ENCODE measurements around the gene TMEM252.

TMEM252 gene

GRCh38 chr9:68577774-68578591 lies 37.3 kb upstream of the TMEM252 start (continued):
- no peak for TF ChIP-seq POU6F1 (CRISPR knock-in tag; IDR thresholded peaks at IDR 0.05; ENCODE audit: borderline replicate concordance, low read depth)
- TF ChIP-seq ZNF70 (CRISPR knock-in tag; IDR thresholded peaks at IDR 0.05), result no peak
- TF ChIP-seq, protein P1, sequence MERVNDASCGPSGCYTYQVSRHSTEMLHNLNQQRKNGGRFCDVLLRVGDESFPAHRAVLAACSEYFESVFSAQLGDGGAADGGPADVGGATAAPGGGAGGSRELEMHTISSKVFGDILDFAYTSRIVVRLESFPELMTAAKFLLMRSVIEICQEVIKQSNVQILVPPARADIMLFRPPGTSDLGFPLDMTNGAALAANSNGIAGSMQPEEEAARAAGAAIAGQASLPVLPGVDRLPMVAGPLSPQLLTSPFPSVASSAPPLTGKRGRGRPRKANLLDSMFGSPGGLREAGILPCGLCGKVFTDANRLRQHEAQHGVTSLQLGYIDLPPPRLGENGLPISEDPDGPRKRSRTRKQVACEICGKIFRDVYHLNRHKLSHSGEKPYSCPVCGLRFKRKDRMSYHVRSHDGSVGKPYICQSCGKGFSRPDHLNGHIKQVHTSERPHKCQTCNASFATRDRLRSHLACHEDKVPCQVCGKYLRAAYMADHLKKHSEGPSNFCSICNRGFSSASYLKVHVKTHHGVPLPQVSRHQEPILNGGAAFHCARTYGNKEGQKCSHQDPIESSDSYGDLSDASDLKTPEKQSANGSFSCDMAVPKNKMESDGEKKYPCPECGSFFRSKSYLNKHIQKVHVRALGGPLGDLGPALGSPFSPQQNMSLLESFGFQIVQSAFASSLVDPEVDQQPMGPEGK (CRISPR knock-in tag; IDR thresholded peaks at IDR 0.05; ENCODE audit: borderline replicate concordance), result no peak
- no peak for TF ChIP-seq ZFP3 (CRISPR knock-in tag; IDR thresholded peaks at IDR 0.05)
- TF ChIP-seq ZC3H10 (CRISPR knock-in tag; IDR thresholded peaks at IDR 0.05), result no peak
- no peak for TF ChIP-seq CSDC2 (CRISPR knock-in tag; IDR thresholded peaks at IDR 0.05)
- no peak for TF ChIP-seq BACH2 (CRISPR knock-in tag; IDR thresholded peaks at IDR 0.05; ENCODE audit: borderline replicate concordance)
- no peak for TF ChIP-seq ZFP30 (CRISPR knock-in tag; IDR thresholded peaks at IDR 0.05)
- no peak for TF ChIP-seq CREB5 (CRISPR knock-in tag; IDR thresholded peaks at IDR 0.05; ENCODE audit: low read depth)

- TF ChIP-seq, protein P1 (CRISPR knock-in tag; IDR thresholded peaks at IDR 0.05; ENCODE audit: borderline replicate concordance), result no peak
- TF ChIP-seq ZFP3 (CRISPR knock-in tag; IDR thresholded peaks at IDR 0.05) (no peak), PPARA (CRISPR knock-in tag; IDR thresholded peaks at IDR 0.05; ENCODE audit: borderline replicate concordance) (no peak)
- no peak for ATAC-seq
These were observed 35.1 kb upstream of the TMEM252 start for GRCh38 chr9:68575817-68576216.

DNA sequence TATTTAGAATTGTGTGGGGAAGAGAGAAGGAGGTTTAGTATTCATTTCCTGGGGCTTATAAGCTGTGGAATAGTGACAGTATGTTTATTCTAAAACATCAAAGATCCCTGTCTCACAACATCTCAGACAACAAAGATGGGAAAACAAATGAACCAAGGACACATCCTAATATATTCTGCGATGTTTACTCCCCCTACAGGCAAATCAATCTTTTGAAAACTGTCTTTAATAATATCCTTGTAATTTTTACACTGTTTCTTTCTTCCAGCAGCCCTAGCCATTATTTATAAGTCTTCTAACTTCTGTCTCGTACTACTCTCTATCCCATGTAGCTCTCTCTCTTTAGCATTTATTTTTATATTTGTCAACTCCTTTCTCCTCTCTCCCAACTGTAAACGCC lies 33.5 kb upstream of the TMEM252 start:
- no peak for ATAC-seq
- TF ChIP-seq, protein P2, sequence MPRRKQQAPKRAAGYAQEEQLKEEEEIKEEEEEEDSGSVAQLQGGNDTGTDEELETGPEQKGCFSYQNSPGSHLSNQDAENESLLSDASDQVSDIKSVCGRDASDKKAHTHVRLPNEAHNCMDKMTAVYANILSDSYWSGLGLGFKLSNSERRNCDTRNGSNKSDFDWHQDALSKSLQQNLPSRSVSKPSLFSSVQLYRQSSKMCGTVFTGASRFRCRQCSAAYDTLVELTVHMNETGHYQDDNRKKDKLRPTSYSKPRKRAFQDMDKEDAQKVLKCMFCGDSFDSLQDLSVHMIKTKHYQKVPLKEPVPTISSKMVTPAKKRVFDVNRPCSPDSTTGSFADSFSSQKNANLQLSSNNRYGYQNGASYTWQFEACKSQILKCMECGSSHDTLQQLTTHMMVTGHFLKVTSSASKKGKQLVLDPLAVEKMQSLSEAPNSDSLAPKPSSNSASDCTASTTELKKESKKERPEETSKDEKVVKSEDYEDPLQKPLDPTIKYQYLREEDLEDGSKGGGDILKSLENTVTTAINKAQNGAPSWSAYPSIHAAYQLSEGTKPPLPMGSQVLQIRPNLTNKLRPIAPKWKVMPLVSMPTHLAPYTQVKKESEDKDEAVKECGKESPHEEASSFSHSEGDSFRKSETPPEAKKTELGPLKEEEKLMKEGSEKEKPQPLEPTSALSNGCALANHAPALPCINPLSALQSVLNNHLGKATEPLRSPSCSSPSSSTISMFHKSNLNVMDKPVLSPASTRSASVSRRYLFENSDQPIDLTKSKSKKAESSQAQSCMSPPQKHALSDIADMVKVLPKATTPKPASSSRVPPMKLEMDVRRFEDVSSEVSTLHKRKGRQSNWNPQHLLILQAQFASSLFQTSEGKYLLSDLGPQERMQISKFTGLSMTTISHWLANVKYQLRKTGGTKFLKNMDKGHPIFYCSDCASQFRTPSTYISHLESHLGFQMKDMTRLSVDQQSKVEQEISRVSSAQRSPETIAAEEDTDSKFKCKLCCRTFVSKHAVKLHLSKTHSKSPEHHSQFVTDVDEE (CRISPR knock-in tag; IDR thresholded peaks at IDR 0.05), result no peak
- TF ChIP-seq, protein P3, sequence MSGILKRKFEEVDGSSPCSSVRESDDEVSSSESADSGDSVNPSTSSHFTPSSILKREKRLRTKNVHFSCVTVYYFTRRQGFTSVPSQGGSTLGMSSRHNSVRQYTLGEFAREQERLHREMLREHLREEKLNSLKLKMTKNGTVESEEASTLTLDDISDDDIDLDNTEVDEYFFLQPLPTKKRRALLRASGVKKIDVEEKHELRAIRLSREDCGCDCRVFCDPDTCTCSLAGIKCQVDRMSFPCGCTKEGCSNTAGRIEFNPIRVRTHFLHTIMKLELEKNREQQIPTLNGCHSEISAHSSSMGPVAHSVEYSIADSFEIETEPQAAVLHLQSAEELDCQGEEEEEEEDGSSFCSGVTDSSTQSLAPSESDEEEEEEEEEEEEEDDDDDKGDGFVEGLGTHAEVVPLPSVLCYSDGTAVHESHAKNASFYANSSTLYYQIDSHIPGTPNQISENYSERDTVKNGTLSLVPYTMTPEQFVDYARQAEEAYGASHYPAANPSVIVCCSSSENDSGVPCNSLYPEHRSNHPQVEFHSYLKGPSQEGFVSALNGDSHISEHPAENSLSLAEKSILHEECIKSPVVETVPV (CRISPR knock-in tag; IDR thresholded peaks at IDR 0.05), result no peak
- no peak for TF ChIP-seq ZFP30 (CRISPR knock-in tag; IDR thresholded peaks at IDR 0.05)
- no peak for TF ChIP-seq CSDC2 (CRISPR knock-in tag; IDR thresholded peaks at IDR 0.05)
- TF ChIP-seq ZC3H10 (CRISPR knock-in tag; IDR thresholded peaks at IDR 0.05), result no peak
- TF ChIP-seq RARB (CRISPR knock-in tag; IDR thresholded peaks at IDR 0.05), result no peak
- TF ChIP-seq PPARA (CRISPR knock-in tag; IDR thresholded peaks at IDR 0.05; ENCODE audit: borderline replicate concordance), result no peak
- no peak for TF ChIP-seq ZNF8 (CRISPR knock-in tag; IDR thresholded peaks at IDR 0.05)
- TF ChIP-seq OSR1 (CRISPR knock-in tag; IDR thresholded peaks at IDR 0.05), result no peak
- TF ChIP-seq ZFP3 (CRISPR knock-in tag; IDR thresholded peaks at IDR 0.05), result no peak
- no peak for TF ChIP-seq BACH2 (CRISPR knock-in tag; IDR thresholded peaks at IDR 0.05; ENCODE audit: borderline replicate concordance)
- TF ChIP-seq ESRRG (CRISPR knock-in tag; IDR thresholded peaks at IDR 0.05), result no peak
